HepG2 (cell line): Measurements from ENCODE around the gene LYRM9. TPM values are rescaled to one million over a fixed set of nuclear protein-coding genes. Genes with fewer than 3 reads are reported as not detected.

Experiments used
- ATAC-seq: fragments of 200-7000 bp; cut with Tn5 transposase; 3 replicates; pipeline ENCODE4 v1.9.1; 2020; ENCODE audit warnings: mild to moderate bottlenecking, moderate library complexity
- BruUV-seq: library from RNA; stranded (reverse); fragments of 400-500 nt; replicated peaks from 2 replicates; lab custom pipeline; 2021; lab: Mats Ljungman, UMichigan
- CTCF ChIA-PET: fragments of 300-600 bp; formaldehyde crosslinking; extraction: SDS; loops from one replicate; lab custom pipeline; 2021; ENCODE audit warnings: low total read pairs, inconsistent platforms, low intra/inter-chr PET ratio; lab: Yijun Ruan, JAX
- POLR2A ChIA-PET: fragments of 350-600 bp; sonication (Branson Sonifier 250); formaldehyde crosslinking; loops from one replicate; lab custom pipeline; 2020; ENCODE audit warnings: antibody characterized with exemption, inconsistent platforms; lab: Yijun Ruan, JAX
- DNase-seq: peaks from one replicate; pipeline ENCODE4 v3.0.0-alpha.2; 2015; ENCODE audit warnings: low spot score
- FAIRE-seq: peaks from 3 replicates; lab custom pipeline; 2011; peaks lifted over from hg19 to GRCh38; lab: Jason Lieb, UNC
- H2AFZ ChIP-seq: one replicate; pipeline ENCODE4 v1.6.1; 2011; ENCODE audit warnings: low read length, inconsistent platforms
- H3K27ac ChIP-seq: fragments of 300-600 bp; 3 replicates; pipeline ENCODE4 v1.8.0; 2011; ENCODE audit warnings: mixed run types, mild to moderate bottlenecking, mixed read lengths, low read length, inconsistent platforms; ENCODE audit not compliant: insufficient read depth; ENCODE audit errors: extremely low read length
- H3K27me3 ChIP-seq, 2 experiments: fragments of 200-600 bp in 1 of 2; 2 replicates in 1 of 2; 3 replicates in 1 of 2; pipeline versions ENCODE4 v1.6.0 to v1.8.0; 2011; ENCODE audit warnings: low read length in 2 of 2, mild to moderate bottlenecking in 2 of 2, moderate library complexity in 2 of 2, inconsistent platforms in 1 of 2; ENCODE audit not compliant: insufficient read depth in 2 of 2, control insufficient read depth in 1 of 2
- H3K36me3 ChIP-seq, 2 experiments: fragments of 200-600 bp in 1 of 2; replicated peaks in 1 of 2; 2 replicates in 1 of 2; 3 replicates in 1 of 2; pipeline versions ENCODE4 v1.5.1 to v1.8.0; 2011; ENCODE audit warnings: low read length in 2 of 2, inconsistent platforms in 1 of 2; ENCODE audit not compliant: insufficient read depth in 2 of 2, control insufficient read depth in 1 of 2
- H3K4me1 ChIP-seq: 2 replicates; pipeline ENCODE4 v1.5.1; 2012; ENCODE audit warnings: low read length, inconsistent platforms; ENCODE audit not compliant: insufficient read depth
- H3K4me2 ChIP-seq: 2 replicates; pipeline ENCODE4 v1.6.0; 2011; ENCODE audit warnings: low read depth, low read length, inconsistent platforms
- H3K4me3 ChIP-seq, 3 experiments: fragments of 200-600 bp in 1 of 3; sonication (generic), shearing (Covaris generic) in 1 of 3; replicated peaks in 1 of 3; 2 replicates each; pipeline ENCODE4 v1.5.1; 2011 to 2016; ENCODE audit warnings: low read length in 3 of 3, inconsistent platforms in 2 of 3, low read depth in 2 of 3, mild to moderate bottlenecking in 2 of 3, control low read depth in 1 of 3, mixed read lengths in 1 of 3; ENCODE audit not compliant: insufficient read depth in 1 of 3
- H3K79me2 ChIP-seq: one replicate; pipeline ENCODE4 v1.6.1; 2011; ENCODE audit warnings: low read length, inconsistent platforms; ENCODE audit not compliant: insufficient read depth
- H3K9ac ChIP-seq: 2 replicates; pipeline ENCODE4 v1.6.0; 2011; ENCODE audit warnings: mild to moderate bottlenecking, low read depth, low read length, inconsistent platforms; ENCODE audit not compliant: insufficient read depth
- H3K9me3 ChIP-seq: 2 replicates; pipeline ENCODE4 v1.5.1; 2012; ENCODE audit warnings: mild to moderate bottlenecking, low read length
- H4K20me1 ChIP-seq: 2 replicates; pipeline ENCODE4 v1.6.0; 2011; ENCODE audit warnings: inconsistent platforms, mild to moderate bottlenecking, low read length, moderate library complexity; ENCODE audit not compliant: insufficient read depth
- ELF3 ChIP-seq: IDR thresholded peaks from 2 replicates; pipeline ENCODE4 v1.6.1; 2016; ENCODE audit warnings: missing genetic modification reagents, missing compliant biosample characterization
- KLF15 ChIP-seq: sonication (generic); formaldehyde crosslinking; IDR thresholded peaks from 2 replicates; pipeline ENCODE4 v1.8.1; 2023; ENCODE audit warnings: borderline replicate concordance, mild to moderate bottlenecking, inconsistent platforms, missing genetic modification reagents, mixed read lengths
- MXI1 ChIP-seq: IDR thresholded peaks from 3 replicates; pipeline ENCODE4 v1.6.1; 2012; ENCODE audit warnings: low read depth, low read length, inconsistent platforms, borderline replicate concordance
- PCBP2 ChIP-seq: fragments of 200-400 bp; formaldehyde crosslinking; optimal IDR thresholded peaks from 2 replicates; pipeline ENCODE3; 2018; ENCODE audit warnings: low read length, low read depth; ENCODE audit not compliant: poor library complexity, severe bottlenecking
- PHF5A ChIP-seq: IDR thresholded peaks from one replicate; pipeline ENCODE4 v1.6.1; 2018; ENCODE audit warnings: low read depth, missing genetic modification reagents; ENCODE audit not compliant: unreplicated experiment
- TRIM22 ChIP-seq: fragments of 450-650 bp; IDR thresholded peaks from 2 replicates; pipeline ENCODE4 v1.6.1; 2017
- ZNF234 ChIP-seq: sonication (generic); formaldehyde crosslinking; conservative IDR thresholded peaks from 2 replicates; pipeline ENCODE4 v1.5.1; 2020; ENCODE audit warnings: mild to moderate bottlenecking, missing genetic modification reagents
- ZNF704 ChIP-seq: sonication (generic); formaldehyde crosslinking; IDR thresholded peaks from 2 replicates; pipeline ENCODE4 v1.8.1; 2023; ENCODE audit warnings: mild to moderate bottlenecking, inconsistent platforms, moderate library complexity, missing genetic modification reagents, borderline replicate concordance
- WGBS: methylation state at CpG from one replicate; pipeline ENCODE4 v1.1.6; 2017; ENCODE audit warnings: low lambda C conversion rate; 5-methylcytosine and 5-hydroxymethylcytosine counted together
- in situ Hi-C: cut with HindIII; loops from 2 replicates; pipeline ENCODE4 v1.10.0; 2017; ENCODE audit warnings: low pct_unique_long_range_greater_than_20kb; ENCODE audit not compliant: extremely low pct_ligation_motif_present
- intact Hi-C: fragments of 100-400 bp; cut with micrococcal nuclease; formaldehyde crosslinking; loops from one replicate; pipeline ENCODE4 v1.10.0; 2022; ENCODE audit not compliant: unreplicated experiment
- polyA plus RNA-seq, 8 experiments: library from polyadenylated mRNA; depleted of rRNA in 3 of 8; stranded (reverse) in 7 of 8; unstranded in 1 of 8; fragments of >200 nt; fragmentation: Illumina TruSeq in 4 of 8; extraction: Trizol in 4 of 8; gene quantifications; 2 replicates each; pipeline versions ENCODE4 v1.2.1 to v1.2.3, GENCODE V29; 2011 to 2016; ENCODE audit warnings: low read depth in 4 of 8, missing spikeins in 1 of 8, mixed read lengths in 1 of 8; ENCODE audit not compliant: insufficient read depth in 1 of 8
- total RNA-seq, 5 experiments: library from RNA; depleted of rRNA; stranded (reverse); fragments of >200 nt; fragmentation: Illumina TruSeq; extraction: Trizol; gene quantifications; 2 replicates each; pipeline ENCODE4 v1.2.3, GENCODE V29; 2016; ENCODE audit warnings: low read depth in 1 of 5

LYRM9 gene
- total and polyA plus RNA-seq, 2 of the 13 experiments (the other 11 are each of a cell fraction or from before 2014, with no cell fraction given) = 0.24 to 0.66 TPM

GRCh38 chr17:27914382-27914781, 21.2 kb upstream of the LYRM9 start:
- ChIA-PET CTCF (no interaction called here), POLR2A (no interaction called here)
- WGBS = 34% methylated on average over 7 of the region's 7 CpGs
- Histone ChIP-seq H3K9ac (no peak overlapping the region), H3K4me1 (no peaks in the 10 kb centered on the region), H3K27ac (no peak overlapping the region), H3K27me3 (no peaks in the 10 kb centered on the region; a peak in 1 of 5 replicates), H3K9me3 (no peaks in the 10 kb centered on the region), H3K4me3 (no peak overlapping the region), H3K4me2 (no peak overlapping the region), H4K20me1 (no peaks in the 10 kb centered on the region), H2AFZ (no peak overlapping the region), H3K79me2 (no peaks in the 10 kb centered on the region), H3K36me3 (no peaks in the 10 kb centered on the region)
- no TSS peak for BruUV-seq
- intact Hi-C loops = no loop called here
- DNase-seq = no peak
- no peak for FAIRE-seq
- no peak for ATAC-seq
- TF ChIP-seq KLF15 (CRISPR knock-in tag) (no peak), MXI1 (no peak), TRIM22 (no peak), ELF3 (CRISPR knock-in tag) (no peak), ZNF234 (CRISPR knock-in tag) (no peak), ZNF704 (no peak), PCBP2 (no peak), PHF5A (CRISPR knock-in tag) (no peak)
- TF ChIP-seq, all 625 proteins: peak for 0
- in situ Hi-C loops = no loop called here
